ENCODE measurements around the gene CRTC3. TPM values are rescaled to one million over a fixed set of nuclear protein-coding genes. Genes with fewer than 3 reads are reported as not detected.

The CRTC3 gene, protein sequence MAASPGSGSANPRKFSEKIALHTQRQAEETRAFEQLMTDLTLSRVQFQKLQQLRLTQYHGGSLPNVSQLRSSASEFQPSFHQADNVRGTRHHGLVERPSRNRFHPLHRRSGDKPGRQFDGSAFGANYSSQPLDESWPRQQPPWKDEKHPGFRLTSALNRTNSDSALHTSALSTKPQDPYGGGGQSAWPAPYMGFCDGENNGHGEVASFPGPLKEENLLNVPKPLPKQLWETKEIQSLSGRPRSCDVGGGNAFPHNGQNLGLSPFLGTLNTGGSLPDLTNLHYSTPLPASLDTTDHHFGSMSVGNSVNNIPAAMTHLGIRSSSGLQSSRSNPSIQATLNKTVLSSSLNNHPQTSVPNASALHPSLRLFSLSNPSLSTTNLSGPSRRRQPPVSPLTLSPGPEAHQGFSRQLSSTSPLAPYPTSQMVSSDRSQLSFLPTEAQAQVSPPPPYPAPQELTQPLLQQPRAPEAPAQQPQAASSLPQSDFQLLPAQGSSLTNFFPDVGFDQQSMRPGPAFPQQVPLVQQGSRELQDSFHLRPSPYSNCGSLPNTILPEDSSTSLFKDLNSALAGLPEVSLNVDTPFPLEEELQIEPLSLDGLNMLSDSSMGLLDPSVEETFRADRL
- 10 to 100 TPM; 86.0 to 89.3 TPM for total RNA-seq

DNA sequence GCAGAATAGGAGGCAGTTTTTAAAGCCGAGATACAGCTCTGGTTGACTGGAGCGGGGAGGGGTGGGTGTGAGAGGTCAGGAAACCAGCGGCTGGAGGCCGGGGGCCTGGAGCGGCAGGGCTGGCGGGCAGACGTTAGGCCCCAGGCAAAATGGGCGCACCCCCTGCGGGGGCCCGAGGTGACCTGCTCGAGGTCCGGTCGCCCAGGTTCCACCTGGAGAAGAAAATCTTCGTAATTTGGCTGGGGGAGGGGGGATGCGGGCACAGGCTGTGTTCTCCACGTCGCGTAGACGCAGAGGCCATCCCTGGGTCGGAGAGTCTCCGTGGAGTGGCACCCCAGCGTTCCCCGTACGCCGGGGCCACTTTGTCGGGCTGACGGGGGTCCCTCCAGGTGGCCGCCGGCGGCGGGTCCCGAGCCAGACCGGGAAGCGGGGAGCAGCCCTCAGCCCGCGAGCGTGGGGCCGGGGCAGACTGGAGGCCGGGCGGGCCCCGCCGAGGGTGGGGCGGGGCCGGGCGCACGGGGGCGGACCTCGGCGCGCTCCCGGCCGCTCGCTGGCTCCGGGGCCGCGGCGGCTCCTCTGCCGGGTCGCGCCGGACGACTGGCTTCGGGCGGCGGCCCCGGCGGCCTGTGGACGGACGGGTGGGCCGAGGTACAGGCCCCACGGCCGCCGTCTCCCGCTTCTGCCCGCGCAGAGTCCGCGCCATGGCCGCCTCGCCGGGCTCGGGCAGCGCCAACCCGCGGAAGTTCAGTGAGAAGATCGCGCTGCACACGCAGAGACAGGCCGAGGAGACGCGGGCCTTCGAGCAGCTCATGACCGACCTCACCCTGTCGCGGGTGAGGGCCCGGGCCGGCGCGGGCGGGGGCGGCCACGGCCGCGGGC is at the start of gene CRTC3:
CRTC3 (plus strand) TSS at position 553 of the 879 bp plus-strand sequence; CDS start at position 702, 149 bp downstream.
- POLR2A ChIA-PET, result interaction anchor here (0.6 to 3.2 kb wide), 28 partner anchors 9 to 430 kb away, joined by 3 to 53 read pairs (median 5); partner anchors contain the start of genes BLM, IQGAP1 and UNC45A
- Mint-ChIP-seq H3K27ac (peak within 1 kb of the TSS; percentile 79), H3K27me3 (no peaks in the 10 kb centered on the region), H3K4me1 (peaks cover 51% of the 10 kb centered on the region), H3K4me3 (peak within 1 kb of the TSS; percentile 94), H3K9me3 (no peaks in the 10 kb centered on the region), H3K36me3 (ENCODE audit: low read depth) (peaks cover 33% of the 10 kb centered on the region)
- peak; percentile 64 for DNase-seq
- CTCF ChIA-PET, result interaction anchor here (0.6 to 2.5 kb wide), 9 partner anchors 10 to 211 kb away, joined by 3 to 10 read pairs (median 4); no protein-coding TSS in a partner anchor

GRCh38 chr15:90481023-90481422 is 48.7 kb upstream of the CRTC3 start:
- no peak overlapping the region for H3K4me3 Mint-ChIP-seq
- no peaks in the 10 kb centered on the region for H3K9me3 Mint-ChIP-seq
- H3K27ac Mint-ChIP-seq, result peak overlapping the region; percentile 34
- ChIA-PET CTCF (interaction anchor here (0.6 to 6.2 kb wide), 13 partner anchors 8 to 312 kb away, joined by 3 to 107 read pairs (median 7); no protein-coding TSS in a partner anchor), POLR2A (interaction anchor here (0.7 to 2.3 kb wide), 6 partner anchors 11 to 161 kb away, joined by 3 to 9 read pairs (median 3); partner anchors contain the start of gene IQGAP1)
- no peaks in the 10 kb centered on the region for H3K27me3 Mint-ChIP-seq
- H3K4me1 Mint-ChIP-seq, result peaks cover 58% of the 10 kb centered on the region
- DNase-seq, result peak; percentile 79
- H3K36me3 Mint-ChIP-seq (ENCODE audit: low read depth), result peaks cover 90% of the 10 kb centered on the region

DNA sequence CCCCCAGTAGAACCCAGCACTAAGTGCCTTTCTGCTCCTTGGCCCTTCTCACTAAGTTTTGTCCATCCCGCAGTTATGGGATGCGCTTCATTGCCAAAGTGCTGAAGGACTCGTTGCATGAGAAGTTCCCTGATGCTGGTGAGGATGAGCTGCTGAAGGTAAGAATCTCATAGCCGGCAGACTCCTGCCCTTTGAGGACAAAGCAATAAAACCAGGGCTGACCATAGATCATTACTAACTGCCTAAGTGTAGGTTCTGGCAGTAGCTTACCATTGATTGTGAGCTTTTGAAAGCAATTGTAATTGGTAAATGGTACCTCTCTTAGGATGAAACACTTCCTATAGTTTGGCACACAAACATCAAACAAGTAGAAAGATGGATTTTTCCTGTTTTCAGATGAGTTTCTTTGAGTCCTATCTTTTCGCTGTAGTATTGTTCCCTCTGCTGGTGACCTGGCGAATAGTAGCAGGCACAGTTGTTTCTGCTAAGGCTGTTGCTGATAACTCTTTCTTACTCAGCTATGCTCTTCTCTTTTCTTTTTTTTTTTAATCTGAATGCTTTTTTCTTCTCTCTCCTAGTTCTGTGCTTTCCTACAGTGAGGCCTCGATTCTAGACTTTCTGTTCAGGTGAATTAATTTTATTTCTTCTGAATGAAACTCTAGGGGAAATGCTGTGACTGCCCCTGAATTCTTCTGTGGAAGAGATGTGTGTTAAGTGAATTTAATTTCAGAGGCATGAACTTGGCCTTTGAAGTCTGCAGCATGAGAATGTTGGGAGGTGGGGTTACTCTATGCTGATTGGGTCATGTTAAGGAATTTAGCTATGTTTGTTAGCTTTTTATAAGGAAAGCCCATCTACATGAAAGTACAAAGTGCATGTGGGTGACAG is 47.4 kb upstream of the CRTC3 start:
- peak; percentile 53 for DNase-seq
- Mint-ChIP-seq H3K4me3 (no peak overlapping the region), H3K27me3 (no peaks in the 10 kb centered on the region), H3K4me1 (peaks cover 49% of the 10 kb centered on the region), H3K27ac (peak overlapping the region; percentile 23), H3K9me3 (no peaks in the 10 kb centered on the region), H3K36me3 (ENCODE audit: low read depth) (peaks cover 91% of the 10 kb centered on the region)
- POLR2A ChIA-PET, result interaction anchor here (0.6 to 2.3 kb wide), 9 partner anchors 12 to 576 kb away, joined by 3 to 9 read pairs (median 3); partner anchors contain the start of gene IQGAP1
- CTCF ChIA-PET, result interaction anchor here (0.6 to 6.2 kb wide), 30 partner anchors 12 to 403 kb away, joined by 3 to 107 read pairs (median 4); partner anchors contain the start of genes BLM and IQGAP1

- DNase-seq, result no peak
- no peaks in the 10 kb centered on the region for H3K9me3 Mint-ChIP-seq
- peaks cover 45% of the 10 kb centered on the region for H3K4me1 Mint-ChIP-seq
- peaks cover 90% of the 10 kb centered on the region for H3K36me3 Mint-ChIP-seq (ENCODE audit: low read depth)
- no peak overlapping the region for H3K4me3 Mint-ChIP-seq
- no peaks in the 10 kb centered on the region for H3K27me3 Mint-ChIP-seq
- no peak overlapping the region for H3K27ac Mint-ChIP-seq
- CTCF ChIA-PET, result interaction anchor here (0.6 to 6.2 kb wide), 21 partner anchors 13 to 403 kb away, joined by 3 to 107 read pairs (median 6); partner anchors contain the start of genes BLM and IQGAP1
- POLR2A ChIA-PET, result interaction anchor here (0.6 to 1.5 kb wide), 4 partner anchors 101 to 172 kb away, joined by 3 to 5 read pairs (median 3); no protein-coding TSS in a partner anchor
Observed at GRCh38 chr15:90483012-90483307, 46.8 kb upstream of the CRTC3 start.

- peaks cover 41% of the 10 kb centered on the region for H3K4me1 Mint-ChIP-seq
- no peak overlapping the region for H3K27ac Mint-ChIP-seq
- no peak for DNase-seq
- POLR2A ChIA-PET, result interaction anchor here (1.3 to 1.5 kb wide), 2 partner anchors 137 to 164 kb away, joined by 3 read pairs; no protein-coding TSS in a partner anchor
- no peaks in the 10 kb centered on the region for H3K27me3 Mint-ChIP-seq
- CTCF ChIA-PET, result interaction anchor here (1.3 to 6.2 kb wide), 4 partner anchors 84 to 163 kb away, joined by 3 to 107 read pairs (median 34); partner anchors contain the start of gene IQGAP1
- H3K36me3 Mint-ChIP-seq (ENCODE audit: low read depth), result peaks cover 87% of the 10 kb centered on the region
- H3K4me3 Mint-ChIP-seq, result no peak overlapping the region
- no peaks in the 10 kb centered on the region for H3K9me3 Mint-ChIP-seq
Observed at GRCh38 chr15:90483637-90484036, 46.1 kb upstream of the CRTC3 start.

DNA sequence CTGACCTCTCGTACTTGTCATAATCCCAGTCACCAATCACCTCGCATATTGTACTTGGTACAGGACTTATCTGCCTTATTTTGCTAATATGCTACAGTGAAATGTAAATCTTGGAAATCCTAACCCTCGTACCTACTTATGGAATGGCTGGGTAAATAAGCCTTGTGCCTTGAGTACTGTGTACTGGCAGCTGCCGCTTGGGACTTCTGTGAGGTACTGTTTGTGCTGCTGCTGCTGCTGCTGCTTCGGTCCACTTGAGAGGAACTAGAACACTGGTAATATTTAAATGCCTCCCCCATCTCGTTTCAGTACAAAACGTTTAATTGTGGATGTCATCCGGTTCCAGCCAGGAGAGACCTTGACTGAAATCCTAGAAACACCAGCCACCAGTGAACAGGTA is 42.5 kb upstream of the CRTC3 start:
- no peaks in the 10 kb centered on the region for H3K27me3 Mint-ChIP-seq
- ChIA-PET POLR2A (no interaction called here), CTCF (no interaction called here)
- H3K27ac Mint-ChIP-seq, result no peak overlapping the region
- H3K36me3 Mint-ChIP-seq (ENCODE audit: low read depth), result peaks cover 86% of the 10 kb centered on the region
- no peaks in the 10 kb centered on the region for H3K9me3 Mint-ChIP-seq
- peaks cover 9% of the 10 kb centered on the region for H3K4me1 Mint-ChIP-seq
- no peak for DNase-seq
- H3K4me3 Mint-ChIP-seq, result no peak overlapping the region

GRCh38 chr15:90489514-90489913 is 40.2 kb upstream of the CRTC3 start:
- no peaks in the 10 kb centered on the region for H3K27me3 Mint-ChIP-seq
- ChIA-PET POLR2A (interaction anchor here (1.2 to 1.4 kb wide), 2 partner anchors 14 to 50 kb away, joined by 3 read pairs; no protein-coding TSS in a partner anchor), CTCF (interaction anchor here (0.6 to 1.5 kb wide), 5 partner anchors 11 to 446 kb away, joined by 3 to 5 read pairs (median 4); no protein-coding TSS in a partner anchor)
- DNase-seq, result no peak
- H3K27ac Mint-ChIP-seq, result peak overlapping the region; percentile 37
- no peak overlapping the region for H3K4me3 Mint-ChIP-seq
- peaks cover 84% of the 10 kb centered on the region for H3K36me3 Mint-ChIP-seq (ENCODE audit: low read depth)
- no peaks in the 10 kb centered on the region for H3K9me3 Mint-ChIP-seq
- peaks cover 8% of the 10 kb centered on the region for H3K4me1 Mint-ChIP-seq

DNA sequence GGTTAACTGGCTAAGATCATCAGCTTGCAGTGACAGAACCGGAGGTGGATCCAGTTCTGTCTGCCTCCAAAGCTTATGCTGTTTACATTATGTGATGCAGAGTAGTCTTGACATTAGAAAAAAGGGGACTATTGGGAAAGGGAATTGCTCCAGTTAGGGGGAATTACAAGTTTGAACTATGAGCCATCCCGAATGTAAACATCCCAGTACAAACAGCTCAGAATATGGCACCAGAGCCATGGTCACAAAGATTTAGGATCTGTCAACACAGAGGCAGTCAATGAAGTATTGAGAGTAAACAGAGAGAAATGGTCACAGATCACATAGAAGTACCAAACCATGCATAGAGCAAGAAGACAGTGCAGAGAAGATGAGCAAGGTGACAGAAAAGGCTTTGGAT is 39.8 kb upstream of the CRTC3 start:
- Mint-ChIP-seq H3K4me3 (no peak overlapping the region), H3K9me3 (no peaks in the 10 kb centered on the region), H3K36me3 (ENCODE audit: low read depth) (peaks cover 82% of the 10 kb centered on the region), H3K27me3 (no peaks in the 10 kb centered on the region), H3K4me1 (peaks cover 8% of the 10 kb centered on the region), H3K27ac (peak overlapping the region; percentile 37)
- ChIA-PET CTCF (interaction anchor here (0.6 to 1.2 kb wide), 5 partner anchors 11 to 446 kb away, joined by 3 to 5 read pairs (median 3); no protein-coding TSS in a partner anchor), POLR2A (interaction anchor here (1.2 to 1.4 kb wide), 2 partner anchors 14 to 50 kb away, joined by 3 read pairs; no protein-coding TSS in a partner anchor)
- DNase-seq, result no peak

DNA sequence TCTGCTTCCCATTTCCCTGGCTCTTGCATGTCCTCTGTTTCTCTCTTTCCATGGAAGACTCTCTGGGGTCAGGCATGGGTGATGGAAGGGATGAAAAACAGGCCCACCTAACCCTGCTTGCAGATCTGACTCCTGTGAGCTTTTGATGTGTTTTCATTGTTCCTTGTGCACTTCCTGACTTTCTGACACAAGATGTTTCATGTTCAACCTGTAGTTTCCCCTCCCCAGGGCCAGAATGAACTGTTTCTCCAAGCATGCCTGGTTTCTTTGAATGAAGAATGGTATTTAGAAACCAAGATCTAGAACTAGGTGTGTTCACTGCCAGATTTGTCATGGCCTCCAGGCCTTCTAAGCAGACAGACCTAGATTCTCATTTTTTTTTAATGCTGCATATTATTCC is 36.1 kb upstream of the CRTC3 start:
- ChIA-PET CTCF (no interaction called here), POLR2A (no interaction called here)
- Mint-ChIP-seq H3K27me3 (no peaks in the 10 kb centered on the region), H3K36me3 (ENCODE audit: low read depth) (peaks cover 81% of the 10 kb centered on the region), H3K4me3 (no peak overlapping the region), H3K4me1 (peaks cover 6% of the 10 kb centered on the region), H3K9me3 (no peaks in the 10 kb centered on the region), H3K27ac (peak overlapping the region; percentile 38)
- no peak for DNase-seq

DNA sequence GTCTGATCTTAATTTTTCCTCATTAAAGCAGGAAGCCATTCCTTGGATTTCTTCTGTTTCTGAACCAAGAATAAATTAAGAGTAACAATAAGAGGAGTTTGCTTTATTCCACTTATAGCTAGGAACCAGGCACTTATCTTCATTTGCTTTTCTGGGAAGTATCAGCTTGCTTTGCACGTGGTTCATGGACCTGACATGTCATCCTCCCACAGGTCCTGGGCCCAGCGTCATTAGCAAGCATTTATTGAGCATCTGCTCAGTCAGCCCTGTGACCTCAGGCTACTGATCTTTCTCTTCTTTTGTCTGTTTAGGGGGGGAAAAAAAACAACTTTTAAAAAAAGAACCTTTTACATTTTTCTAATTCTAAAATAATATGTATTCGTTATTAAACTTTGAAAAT is 34.7 kb upstream of the CRTC3 start:
- ChIA-PET POLR2A (no interaction called here), CTCF (no interaction called here)
- H3K4me1 Mint-ChIP-seq, result peaks cover 3% of the 10 kb centered on the region
- no peak overlapping the region for H3K4me3 Mint-ChIP-seq
- H3K36me3 Mint-ChIP-seq (ENCODE audit: low read depth), result peaks cover 83% of the 10 kb centered on the region
- H3K27me3 Mint-ChIP-seq, result no peaks in the 10 kb centered on the region
- no peaks in the 10 kb centered on the region for H3K9me3 Mint-ChIP-seq
- DNase-seq, result no peak
- no peak overlapping the region for H3K27ac Mint-ChIP-seq

GRCh38 chr15:90496791-90497190 is 32.9 kb upstream of the CRTC3 start:
- Mint-ChIP-seq H3K36me3 (ENCODE audit: low read depth) (peaks cover 87% of the 10 kb centered on the region), H3K4me1 (peaks cover 3% of the 10 kb centered on the region), H3K27me3 (no peaks in the 10 kb centered on the region), H3K27ac (no peak overlapping the region), H3K9me3 (no peaks in the 10 kb centered on the region), H3K4me3 (no peak overlapping the region)
- DNase-seq, result no peak
- ChIA-PET CTCF (interaction anchor here (1.5 kb wide), 1 partner anchor 177 kb away, joined by 7 read pairs; no protein-coding TSS in a partner anchor), POLR2A (no interaction called here)

All from activated CD4-positive, alpha-beta memory T cell treated with anti-CD3 and anti-CD28 coated beads, Interleukin-2, amount 10 ng/mL, durations not matched to agents 7 days and 5 days (primary cell).